HG03571 (cell line): ENCODE measurements around the gene LRMDA.

Experiments used
- ATAC-seq: cut with Tn5 transposase; IDR thresholded peaks from one replicate; pipeline ENCODE4 v1.9.1; 2021; ENCODE audit not compliant: unreplicated experiment

LRMDA gene

GRCh38 chr10:76399226-76399625 lies 967.8 kb downstream of the LRMDA start:
- no peak for ATAC-seq

GRCh38 chr10:76401006-76401405 lies 969.6 kb downstream of the LRMDA start:
- no peak for ATAC-seq

GRCh38 chr10:76403912-76404311 lies 972.5 kb downstream of the LRMDA start:
- ATAC-seq = no peak

GRCh38 chr10:76404531-76404930 lies 973.1 kb downstream of the LRMDA start:
- no peak for ATAC-seq

- no peak for ATAC-seq
Observed at GRCh38 chr10:76405922-76406321, 974.5 kb downstream of the LRMDA start.

- ATAC-seq = no peak
Observed at GRCh38 chr10:76408646-76409045, 977.2 kb downstream of the LRMDA start.

GRCh38 chr10:76411729-76412435 lies 980.5 kb downstream of the LRMDA start:
- ATAC-seq = no peak

- ATAC-seq = no peak
Observed at GRCh38 chr10:76415554-76415953, 984.1 kb downstream of the LRMDA start.

GRCh38 chr10:76416642-76417041 lies 985.2 kb downstream of the LRMDA start:
- ATAC-seq = no peak

GRCh38 chr10:76420725-76421124 lies 989.3 kb downstream of the LRMDA start:
- no peak for ATAC-seq

- no peak for ATAC-seq
Observed at GRCh38 chr10:76422769-76423168, 991.3 kb downstream of the LRMDA start.

- ATAC-seq = no peak
Observed at GRCh38 chr10:76428551-76429367, 997.3 kb downstream of the LRMDA start.

GRCh38 chr10:76429368-76430060 lies 998.1 kb downstream of the LRMDA start:
- ATAC-seq = no peak

GRCh38 chr10:76430061-76430645 lies 998.7 kb downstream of the LRMDA start:
- no peak for ATAC-seq

- no peak for ATAC-seq
Observed at GRCh38 chr10:76432016-76433012, 1000.9 kb downstream of the LRMDA start.

- no peak for ATAC-seq
Observed at GRCh38 chr10:76433161-76434005, 1002.0 kb downstream of the LRMDA start.

GRCh38 chr10:76435157-76435556 lies 1003.7 kb downstream of the LRMDA start:
- ATAC-seq = no peak

- ATAC-seq = no peak
Observed at GRCh38 chr10:76436401-76436811, 1005.0 kb downstream of the LRMDA start.

- no peak for ATAC-seq
Observed at GRCh38 chr10:76436981-76437380, 1005.6 kb downstream of the LRMDA start.
